Measurements from ENCODE around the gene KCNJ5.

KCNJ5 gene

DNA sequence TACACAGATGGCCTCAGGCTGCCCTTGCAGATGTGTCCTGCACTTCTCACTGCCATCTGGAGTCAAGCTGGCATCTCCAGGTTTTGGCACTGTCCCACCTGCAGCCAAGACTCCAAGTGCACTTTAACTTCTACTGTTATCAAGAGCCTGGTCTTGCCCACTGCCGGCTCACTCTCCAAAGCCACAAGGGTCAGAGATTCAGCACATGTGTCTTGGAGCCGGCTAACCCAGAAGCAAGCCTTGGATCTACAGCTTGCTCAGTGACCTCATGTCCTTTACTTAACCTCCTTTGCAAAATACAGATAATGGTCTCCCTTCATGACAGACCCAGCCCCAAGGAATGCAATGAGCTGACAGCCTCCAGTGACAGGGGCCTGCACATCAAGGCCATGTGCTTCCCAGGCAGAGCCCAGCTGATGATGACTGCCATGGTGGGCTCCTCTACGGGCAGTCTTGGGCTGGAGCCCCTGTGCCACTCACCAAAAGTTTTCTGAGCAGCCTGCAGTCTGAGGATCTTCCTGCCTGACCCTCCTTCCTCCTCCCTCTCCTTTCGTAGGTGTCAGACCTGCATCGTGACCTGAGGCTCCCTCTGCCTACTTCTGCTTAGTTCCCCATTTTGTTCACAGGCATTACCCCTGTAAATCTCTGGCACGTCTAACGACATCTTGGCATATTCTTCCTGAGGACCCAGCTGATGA lies 42.5 kb downstream of the KCNJ5 start:
- TF ChIP-seq ZC3H10 (CRISPR knock-in tag; IDR thresholded peaks at IDR 0.05) (no peak), TCF4 (CRISPR knock-in tag; IDR thresholded peaks at IDR 0.05; ENCODE audit: borderline replicate concordance) (peak; percentile 25; the same call in 1 of the 2 replicates)
- no peak for ATAC-seq

DNA sequence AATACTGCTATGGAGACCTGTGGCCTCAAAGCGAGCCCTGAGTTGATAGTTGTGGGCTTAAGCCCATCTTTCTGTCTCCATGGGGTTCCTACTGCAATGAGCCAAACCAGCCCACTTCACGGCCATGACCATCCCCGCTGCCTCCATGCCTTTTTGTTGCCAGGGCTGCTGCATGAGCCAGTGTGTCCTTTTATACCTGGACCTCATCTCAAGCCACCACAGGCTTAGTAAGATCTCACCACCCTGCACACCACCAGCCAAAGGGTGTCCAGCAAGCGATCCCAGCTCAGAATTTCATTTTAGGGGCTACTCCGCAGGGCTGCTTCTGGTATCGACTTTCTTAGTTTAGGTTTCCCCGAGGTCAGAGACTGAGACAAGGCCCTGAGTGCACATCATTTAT lies 43.2 kb downstream of the KCNJ5 start:
- TF ChIP-seq TOX (CRISPR knock-in tag; IDR thresholded peaks at IDR 0.05; ENCODE audit: borderline replicate concordance): no peak
- TF ChIP-seq GLIS3 (CRISPR knock-in tag; IDR thresholded peaks at IDR 0.05): no peak
- TF ChIP-seq, protein P1, sequence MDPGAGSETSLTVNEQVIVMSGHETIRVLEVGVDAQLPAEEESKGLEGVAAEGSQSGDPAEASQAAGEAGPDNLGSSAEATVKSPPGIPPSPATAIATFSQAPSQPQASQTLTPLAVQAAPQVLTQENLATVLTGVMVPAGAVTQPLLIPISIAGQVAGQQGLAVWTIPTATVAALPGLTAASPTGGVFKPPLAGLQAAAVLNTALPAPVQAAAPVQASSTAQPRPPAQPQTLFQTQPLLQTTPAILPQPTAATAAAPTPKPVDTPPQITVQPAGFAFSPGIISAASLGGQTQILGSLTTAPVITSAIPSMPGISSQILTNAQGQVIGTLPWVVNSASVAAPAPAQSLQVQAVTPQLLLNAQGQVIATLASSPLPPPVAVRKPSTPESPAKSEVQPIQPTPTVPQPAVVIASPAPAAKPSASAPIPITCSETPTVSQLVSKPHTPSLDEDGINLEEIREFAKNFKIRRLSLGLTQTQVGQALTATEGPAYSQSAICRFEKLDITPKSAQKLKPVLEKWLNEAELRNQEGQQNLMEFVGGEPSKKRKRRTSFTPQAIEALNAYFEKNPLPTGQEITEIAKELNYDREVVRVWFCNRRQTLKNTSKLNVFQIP (CRISPR knock-in tag; IDR thresholded peaks at IDR 0.05; ENCODE audit: borderline replicate concordance, low read depth): no peak
- TF ChIP-seq PPARA (CRISPR knock-in tag; IDR thresholded peaks at IDR 0.05; ENCODE audit: borderline replicate concordance): no peak
- no peak for TF ChIP-seq ZC3H10 (CRISPR knock-in tag; IDR thresholded peaks at IDR 0.05)
- TF ChIP-seq CSDC2 (CRISPR knock-in tag; IDR thresholded peaks at IDR 0.05): no peak
- no peak for TF ChIP-seq ESRRG (CRISPR knock-in tag; IDR thresholded peaks at IDR 0.05)
- TF ChIP-seq PATZ1 (CRISPR knock-in tag; IDR thresholded peaks at IDR 0.05; ENCODE audit: borderline replicate concordance): no peak
- TF ChIP-seq ARNTL (CRISPR knock-in tag; IDR thresholded peaks at IDR 0.05; ENCODE audit: borderline replicate concordance, low read depth): no peak
- no peak for TF ChIP-seq SNAI2 (CRISPR knock-in tag; IDR thresholded peaks at IDR 0.05)
- ATAC-seq: no peak

DNA sequence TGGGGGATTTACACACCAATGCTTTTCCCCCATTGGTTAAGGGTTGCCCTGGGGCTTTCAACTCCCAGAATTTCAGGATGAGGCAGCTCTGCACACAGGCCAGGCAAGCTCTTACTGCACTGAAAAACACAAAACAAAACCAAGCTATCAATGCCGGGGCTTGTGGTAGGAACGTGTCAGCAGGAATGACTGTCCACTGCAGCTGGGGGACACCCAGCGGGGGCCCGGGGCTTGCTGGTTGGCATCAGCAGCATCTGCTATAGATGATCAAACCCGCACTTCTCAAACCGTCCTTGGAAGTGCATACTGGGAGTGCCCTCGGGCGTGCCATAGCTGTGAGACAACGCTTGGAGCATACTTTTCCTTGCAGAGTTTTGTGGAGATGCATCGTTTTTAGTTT lies 43.8 kb downstream of the KCNJ5 start:
- no peak for TF ChIP-seq CSDC2 (CRISPR knock-in tag; IDR thresholded peaks at IDR 0.05)
- no peak for TF ChIP-seq ZNF70 (CRISPR knock-in tag; IDR thresholded peaks at IDR 0.05)
- TF ChIP-seq CSRNP3 (CRISPR knock-in tag; IDR thresholded peaks at IDR 0.05): no peak
- TF ChIP-seq GLIS3 (CRISPR knock-in tag; IDR thresholded peaks at IDR 0.05): no peak
- no peak for TF ChIP-seq OSR1 (CRISPR knock-in tag; IDR thresholded peaks at IDR 0.05)
- TF ChIP-seq RARB (CRISPR knock-in tag; IDR thresholded peaks at IDR 0.05): no peak
- TF ChIP-seq, protein P1 (CRISPR knock-in tag; IDR thresholded peaks at IDR 0.05; ENCODE audit: borderline replicate concordance, low read depth): no peak
- no peak for TF ChIP-seq PPARA (CRISPR knock-in tag; IDR thresholded peaks at IDR 0.05; ENCODE audit: borderline replicate concordance)
- no peak for ATAC-seq

DNA sequence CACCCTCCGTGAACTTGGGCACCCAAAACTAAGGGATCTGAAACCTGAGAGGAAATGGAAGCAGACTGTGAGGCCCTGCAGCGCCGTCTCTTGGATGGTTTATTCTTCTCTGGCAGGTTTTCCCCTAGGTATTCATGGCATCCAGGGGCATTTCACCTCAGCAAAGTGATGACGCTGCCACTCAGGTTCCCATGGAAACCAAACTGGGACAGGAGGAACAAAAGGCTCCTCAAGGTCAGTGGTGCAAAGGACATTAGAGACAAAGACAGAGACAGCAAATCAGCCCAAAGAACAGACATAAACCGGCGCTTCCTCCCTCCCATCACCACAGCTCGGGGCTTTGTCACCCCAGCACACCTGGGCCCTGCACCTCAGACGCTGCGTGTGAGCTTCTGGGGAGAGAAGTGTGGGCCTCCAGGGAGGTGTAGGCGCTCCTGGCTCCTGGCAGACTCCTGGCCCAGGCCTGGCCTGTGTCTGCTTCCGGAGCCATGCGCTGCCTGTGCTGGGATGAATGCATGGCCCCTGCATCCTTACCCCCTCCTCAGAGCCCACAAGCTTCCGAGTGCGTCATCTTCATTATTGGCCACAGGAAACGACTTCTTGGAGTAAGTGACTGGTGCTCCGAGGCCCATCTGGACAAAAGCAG lies 45.6 kb downstream of the KCNJ5 start:
- no peak for ATAC-seq
- TF ChIP-seq ESRRG (CRISPR knock-in tag; IDR thresholded peaks at IDR 0.05): no peak
- no peak for TF ChIP-seq TCF4 (CRISPR knock-in tag; IDR thresholded peaks at IDR 0.05; ENCODE audit: borderline replicate concordance)
- TF ChIP-seq ZNF70 (CRISPR knock-in tag; IDR thresholded peaks at IDR 0.05): no peak
- no peak for TF ChIP-seq OSR1 (CRISPR knock-in tag; IDR thresholded peaks at IDR 0.05)
- no peak for TF ChIP-seq GLIS3 (CRISPR knock-in tag; IDR thresholded peaks at IDR 0.05)
- no peak for TF ChIP-seq TOX (CRISPR knock-in tag; IDR thresholded peaks at IDR 0.05; ENCODE audit: borderline replicate concordance)
- no peak for TF ChIP-seq ZFP30 (CRISPR knock-in tag; IDR thresholded peaks at IDR 0.05)
- TF ChIP-seq CSRNP3 (CRISPR knock-in tag; IDR thresholded peaks at IDR 0.05): no peak
- no peak for TF ChIP-seq BACH2 (CRISPR knock-in tag; IDR thresholded peaks at IDR 0.05; ENCODE audit: borderline replicate concordance)
- no peak for TF ChIP-seq ARNTL (CRISPR knock-in tag; IDR thresholded peaks at IDR 0.05; ENCODE audit: borderline replicate concordance, low read depth)
- TF ChIP-seq, protein P1 (CRISPR knock-in tag; IDR thresholded peaks at IDR 0.05; ENCODE audit: borderline replicate concordance, low read depth): no peak
- TF ChIP-seq PATZ1 (CRISPR knock-in tag; IDR thresholded peaks at IDR 0.05; ENCODE audit: borderline replicate concordance): no peak
- TF ChIP-seq ZC3H10 (CRISPR knock-in tag; IDR thresholded peaks at IDR 0.05): no peak
- no peak for TF ChIP-seq CREB5 (CRISPR knock-in tag; IDR thresholded peaks at IDR 0.05; ENCODE audit: low read depth)
- no peak for TF ChIP-seq ZFP3 (CRISPR knock-in tag; IDR thresholded peaks at IDR 0.05)
